ENCODE data around the gene P2RX7. TPM values are rescaled to one million over a fixed set of nuclear protein-coding genes. Genes with fewer than 3 reads are reported as not detected.

The P2RX7 gene
- polyA plus RNA-seq, 1 of the 3 experiments (the other 2 are of a cell fraction), result 0.43 TPM

DNA sequence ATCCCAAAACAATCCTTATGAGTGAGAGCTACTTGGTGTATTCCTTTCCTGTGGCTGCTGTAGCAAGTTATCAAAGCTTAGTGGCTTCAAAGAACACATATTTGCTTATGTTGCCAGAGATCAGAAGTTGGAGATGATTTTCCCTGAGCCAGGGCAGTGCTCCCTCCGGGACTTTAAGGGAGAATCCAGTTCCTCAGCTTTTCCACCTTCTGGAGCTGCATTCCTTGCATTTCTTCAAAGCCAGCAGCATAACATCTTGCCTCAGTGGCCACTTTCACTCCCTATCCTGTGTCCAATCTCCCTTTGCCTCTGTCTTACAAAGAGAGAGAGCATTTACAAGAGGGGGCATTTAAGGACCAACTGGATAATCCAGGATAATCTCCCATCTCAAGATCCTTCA is 33.7 kb downstream of the P2RX7 start:
- no peak for DNase-seq

More for the DNA sequence above, 33.7 kb downstream of the P2RX7 start:
- H3K9ac ChIP-seq, result no peak overlapping the region
- H3K27me3 ChIP-seq (ENCODE audit: insufficient read depth), result no peaks in the 10 kb centered on the region
- no peaks in the 10 kb centered on the region for H3K4me1 ChIP-seq (ENCODE audit: control insufficient read depth in 1 of 2, insufficient read depth in 2 of 2, low read depth in 1 of 2, low read length in 1 of 2)
- H2AFZ ChIP-seq (ENCODE audit: low read depth), result no peak overlapping the region
- H3F3A ChIP-seq (replicated peaks; ENCODE audit: insufficient read depth), result no peaks in the 10 kb centered on the region
- H3K9me3 ChIP-seq, result no peaks in the 10 kb centered on the region
- H3K79me2 ChIP-seq (ENCODE audit: insufficient read depth), result no peaks in the 10 kb centered on the region
- H3K4me2 ChIP-seq, result no peak overlapping the region
- H3K36me3 ChIP-seq (replicated peaks in 1 of 2; ENCODE audit: control insufficient read depth in 1 of 2, insufficient read depth in 2 of 2, low read length in 1 of 2), result no peaks in the 10 kb centered on the region
- 86% methylated on average over 1 of the region's 1 CpG for WGBS (ENCODE audit: low lambda C conversion rate)
- CTCF ChIA-PET, result no interaction called here
- no peak for TF ChIP-seq ELF1 (IDR thresholded peaks at IDR 0.05)
- no peak for TF ChIP-seq GABPA (IDR thresholded peaks at IDR 0.05; ENCODE audit: low read depth)
- TF ChIP-seq YY1 (IDR thresholded peaks at IDR 0.05; ENCODE audit: low read depth), result no peak
- no peak for TF ChIP-seq SMC3 (IDR thresholded peaks at IDR 0.05; ENCODE audit: low read depth, low read length)
- no peak for TF ChIP-seq REST (IDR thresholded peaks at IDR 0.05; ENCODE audit: low read depth, low read length)
- TF ChIP-seq, protein P1, sequence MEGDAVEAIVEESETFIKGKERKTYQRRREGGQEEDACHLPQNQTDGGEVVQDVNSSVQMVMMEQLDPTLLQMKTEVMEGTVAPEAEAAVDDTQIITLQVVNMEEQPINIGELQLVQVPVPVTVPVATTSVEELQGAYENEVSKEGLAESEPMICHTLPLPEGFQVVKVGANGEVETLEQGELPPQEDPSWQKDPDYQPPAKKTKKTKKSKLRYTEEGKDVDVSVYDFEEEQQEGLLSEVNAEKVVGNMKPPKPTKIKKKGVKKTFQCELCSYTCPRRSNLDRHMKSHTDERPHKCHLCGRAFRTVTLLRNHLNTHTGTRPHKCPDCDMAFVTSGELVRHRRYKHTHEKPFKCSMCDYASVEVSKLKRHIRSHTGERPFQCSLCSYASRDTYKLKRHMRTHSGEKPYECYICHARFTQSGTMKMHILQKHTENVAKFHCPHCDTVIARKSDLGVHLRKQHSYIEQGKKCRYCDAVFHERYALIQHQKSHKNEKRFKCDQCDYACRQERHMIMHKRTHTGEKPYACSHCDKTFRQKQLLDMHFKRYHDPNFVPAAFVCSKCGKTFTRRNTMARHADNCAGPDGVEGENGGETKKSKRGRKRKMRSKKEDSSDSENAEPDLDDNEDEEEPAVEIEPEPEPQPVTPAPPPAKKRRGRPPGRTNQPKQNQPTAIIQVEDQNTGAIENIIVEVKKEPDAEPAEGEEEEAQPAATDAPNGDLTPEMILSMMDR (IDR thresholded peaks at IDR 0.05), result no peak
- no peak for TF ChIP-seq NRF1 (IDR thresholded peaks at IDR 0.05; ENCODE audit: low read depth, low read length)
- TF ChIP-seq RCOR1 (IDR thresholded peaks at IDR 0.05; ENCODE audit: low read length), result no peak
- no peak for TF ChIP-seq RAD21 (IDR thresholded peaks at IDR 0.05; ENCODE audit: low read length)
- no peak for TF ChIP-seq USF2 (IDR thresholded peaks at IDR 0.05; ENCODE audit: borderline replicate concordance, low read depth, low read length)
- TF ChIP-seq, protein P2, sequence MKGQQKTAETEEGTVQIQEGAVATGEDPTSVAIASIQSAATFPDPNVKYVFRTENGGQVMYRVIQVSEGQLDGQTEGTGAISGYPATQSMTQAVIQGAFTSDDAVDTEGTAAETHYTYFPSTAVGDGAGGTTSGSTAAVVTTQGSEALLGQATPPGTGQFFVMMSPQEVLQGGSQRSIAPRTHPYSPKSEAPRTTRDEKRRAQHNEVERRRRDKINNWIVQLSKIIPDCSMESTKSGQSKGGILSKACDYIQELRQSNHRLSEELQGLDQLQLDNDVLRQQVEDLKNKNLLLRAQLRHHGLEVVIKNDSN (IDR thresholded peaks at IDR 0.05; ENCODE audit: borderline replicate concordance, low read depth), result no peak
- TF ChIP-seq SIN3A (IDR thresholded peaks at IDR 0.05; ENCODE audit: borderline replicate concordance, low read depth, low read length), result no peak
- TF ChIP-seq, protein P3, sequence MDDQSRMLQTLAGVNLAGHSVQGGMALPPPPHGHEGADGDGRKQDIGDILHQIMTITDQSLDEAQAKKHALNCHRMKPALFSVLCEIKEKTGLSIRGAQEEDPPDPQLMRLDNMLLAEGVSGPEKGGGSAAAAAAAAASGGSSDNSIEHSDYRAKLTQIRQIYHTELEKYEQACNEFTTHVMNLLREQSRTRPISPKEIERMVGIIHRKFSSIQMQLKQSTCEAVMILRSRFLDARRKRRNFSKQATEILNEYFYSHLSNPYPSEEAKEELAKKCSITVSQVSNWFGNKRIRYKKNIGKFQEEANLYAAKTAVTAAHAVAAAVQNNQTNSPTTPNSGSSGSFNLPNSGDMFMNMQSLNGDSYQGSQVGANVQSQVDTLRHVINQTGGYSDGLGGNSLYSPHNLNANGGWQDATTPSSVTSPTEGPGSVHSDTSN (IDR thresholded peaks at IDR 0.05), result no peak
- TF ChIP-seq, protein P4, sequence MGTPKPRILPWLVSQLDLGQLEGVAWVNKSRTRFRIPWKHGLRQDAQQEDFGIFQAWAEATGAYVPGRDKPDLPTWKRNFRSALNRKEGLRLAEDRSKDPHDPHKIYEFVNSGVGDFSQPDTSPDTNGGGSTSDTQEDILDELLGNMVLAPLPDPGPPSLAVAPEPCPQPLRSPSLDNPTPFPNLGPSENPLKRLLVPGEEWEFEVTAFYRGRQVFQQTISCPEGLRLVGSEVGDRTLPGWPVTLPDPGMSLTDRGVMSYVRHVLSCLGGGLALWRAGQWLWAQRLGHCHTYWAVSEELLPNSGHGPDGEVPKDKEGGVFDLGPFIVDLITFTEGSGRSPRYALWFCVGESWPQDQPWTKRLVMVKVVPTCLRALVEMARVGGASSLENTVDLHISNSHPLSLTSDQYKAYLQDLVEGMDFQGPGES (IDR thresholded peaks at IDR 0.05; ENCODE audit: low read depth, low read length), result no peak
- no peak for TF ChIP-seq POLR2AphosphoS5 (IDR thresholded peaks at IDR 0.05; ENCODE audit: low read depth, low read length)
- TF ChIP-seq NFIC (IDR thresholded peaks at IDR 0.05; ENCODE audit: borderline replicate concordance), result no peak
- no peak for TF ChIP-seq GATA2 (CRISPR knock-in tag; IDR thresholded peaks at IDR 0.05)
- H3K27ac ChIP-seq (ENCODE audit: low read depth in 2 of 2, low read length in 1 of 2), result no peak overlapping the region
- H3K9me2 ChIP-seq, result no peaks in the 10 kb centered on the region
- H3K4me3 ChIP-seq (ENCODE audit: low read depth in 2 of 2, low read length in 1 of 2), result no peak overlapping the region
- POLR2A ChIA-PET, result no interaction called here
- no peaks in the 10 kb centered on the region for H4K20me1 ChIP-seq (ENCODE audit: insufficient read depth)
